HG02623 (cell line): ENCODE results near the gene KRT4.

Experiments
- ATAC-seq: cut with Tn5 transposase; IDR thresholded peaks from one replicate; pipeline ENCODE4 v1.9.1; 2021; ENCODE audit warnings: moderate library complexity; ENCODE audit not compliant: unreplicated experiment

Gene KRT4

GRCh38 chr12:52822771-52823510 is 9.0 kb upstream of the KRT4 start:
- no peak for ATAC-seq

- ATAC-seq = no peak
Measured at GRCh38 chr12:52821826-52822660, 8.1 kb upstream of the KRT4 start.

- no peak for ATAC-seq
Measured at GRCh38 chr12:52821071-52821730, 7.3 kb upstream of the KRT4 start.

- no peak for ATAC-seq
Measured at GRCh38 chr12:52820521-52820920, 6.6 kb upstream of the KRT4 start.

- no peak for ATAC-seq
Measured at GRCh38 chr12:52819731-52820510, 6.0 kb upstream of the KRT4 start.

- ATAC-seq = no peak
Measured at GRCh38 chr12:52818887-52819420, 5.0 kb upstream of the KRT4 start.

GRCh38 chr12:52818388-52818787 is 4.5 kb upstream of the KRT4 start:
- no peak for ATAC-seq

GRCh38 chr12:52817699-52818238 is 3.9 kb upstream of the KRT4 start:
- ATAC-seq = no peak

- no peak for ATAC-seq
Measured at GRCh38 chr12:52817003-52817698, 3.2 kb upstream of the KRT4 start.

- ATAC-seq = no peak
Measured at GRCh38 chr12:52815676-52816588, 2.0 kb upstream of the KRT4 start.

- ATAC-seq = no peak
Measured at GRCh38 chr12:52815161-52815560, 1.2 kb upstream of the KRT4 start.

GRCh38 chr12:52814710-52815155 is 817 bp upstream of the KRT4 start:
- ATAC-seq = no peak

GRCh38 chr12:52813203-52813819 is 605 bp downstream of the KRT4 start:
- ATAC-seq = no peak

- no peak for ATAC-seq
Measured at GRCh38 chr12:52812749-52813148, 1.2 kb downstream of the KRT4 start.

GRCh38 chr12:52812073-52812400 is 1.9 kb downstream of the KRT4 start:
- no peak for ATAC-seq

GRCh38 chr12:52811191-52812072 is 2.5 kb downstream of the KRT4 start:
- ATAC-seq = no peak

GRCh38 chr12:52810554-52810953 is 3.4 kb downstream of the KRT4 start:
- ATAC-seq = no peak
